BE2C (cell line): ENCODE results near the gene COBL.
"Not testable (repeated sequence)": the region's sequence is repeated elsewhere in the genome, so short reads cannot be mapped to it uniquely, and the experiment has no call there.

Experiments
- DNase-seq: peaks from one replicate; pipeline ENCODE4 v3.0.0-alpha.2; 2020
- H3K27me3 ChIP-seq: fragments of 250-450 bp; sonication (Bioruptor Pico); 2 replicates; pipeline ENCODE4 v1.5.1; 2020; ENCODE audit warnings: mild to moderate bottlenecking
- H3K36me3 ChIP-seq: fragments of 250-450 bp; sonication (Bioruptor Pico); 2 replicates; pipeline ENCODE4 v1.5.1; 2020; ENCODE audit warnings: mild to moderate bottlenecking
- H3K4me1 ChIP-seq: fragments of 250-450 bp; sonication (Bioruptor Pico); 2 replicates; pipeline ENCODE4 v1.5.1; 2020
- H3K4me3 ChIP-seq: 2 replicates; pipeline ENCODE4 v1.5.1; 2011; ENCODE audit warnings: low read depth, low read length
- H3K9me3 ChIP-seq: fragments of 250-450 bp; sonication (Bioruptor Pico); 2 replicates; pipeline ENCODE4 v1.5.1; 2020
- CTCF ChIP-seq: IDR thresholded peaks from 2 replicates; pipeline ENCODE4 v1.5.1; 2012; ENCODE audit warnings: mild to moderate bottlenecking, low read depth, low read length

COBL gene

GRCh38 chr7:51213618-51214017, 103.0 kb downstream of the COBL start:
- DNase-seq: no peak
- H3K4me3 ChIP-seq: no peak overlapping the region
- no peak for TF ChIP-seq CTCF
- no peaks in the 10 kb centered on the region for H3K27me3 ChIP-seq
- no peaks in the 10 kb centered on the region for H3K4me1 ChIP-seq
- H3K36me3 ChIP-seq: no peaks in the 10 kb centered on the region
- H3K9me3 ChIP-seq: no peaks in the 10 kb centered on the region

- H3K4me3 ChIP-seq: no peak overlapping the region
- TF ChIP-seq CTCF: no peak
- no peaks in the 10 kb centered on the region for H3K9me3 ChIP-seq
- H3K36me3 ChIP-seq: no peaks in the 10 kb centered on the region
- H3K27me3 ChIP-seq: no peaks in the 10 kb centered on the region
- H3K4me1 ChIP-seq: no peaks in the 10 kb centered on the region
- no peak for DNase-seq
Measured at GRCh38 chr7:51210766-51211165, 105.8 kb downstream of the COBL start.

GRCh38 chr7:51209426-51209825, 107.2 kb downstream of the COBL start:
- no peak for TF ChIP-seq CTCF
- Histone ChIP-seq H3K36me3 (no peaks in the 10 kb centered on the region), H3K4me3 (no peak overlapping the region), H3K4me1 (no peaks in the 10 kb centered on the region), H3K27me3 (no peaks in the 10 kb centered on the region), H3K9me3 (no peaks in the 10 kb centered on the region)
- DNase-seq: no peak

- H3K4me3 ChIP-seq, H3K36me3 ChIP-seq, H3K4me1 ChIP-seq, DNase-seq, H3K9me3 ChIP-seq, H3K27me3 ChIP-seq: not testable (repeated sequence)
Measured at GRCh38 chr7:51208125-51208524, 108.5 kb downstream of the COBL start.

- Histone ChIP-seq H3K27me3 (no peaks in the 10 kb centered on the region), H3K9me3 (no peaks in the 10 kb centered on the region), H3K36me3 (no peaks in the 10 kb centered on the region), H3K4me3 (no peak overlapping the region), H3K4me1 (no peaks in the 10 kb centered on the region)
- no peak for TF ChIP-seq CTCF
- DNase-seq: no peak
Measured at GRCh38 chr7:51198654-51199053, 118.0 kb downstream of the COBL start.

- Histone ChIP-seq H3K4me1 (no peaks in the 10 kb centered on the region), H3K36me3 (no peaks in the 10 kb centered on the region), H3K4me3 (no peak overlapping the region), H3K27me3 (no peaks in the 10 kb centered on the region), H3K9me3 (no peaks in the 10 kb centered on the region)
- DNase-seq: no peak
- no peak for TF ChIP-seq CTCF
Measured at GRCh38 chr7:51190969-51191368, 125.6 kb downstream of the COBL start.

- H3K4me3 ChIP-seq: no peak overlapping the region
- no peak for DNase-seq
- H3K36me3 ChIP-seq: no peaks in the 10 kb centered on the region
- H3K27me3 ChIP-seq: 0 out of 2 replicates have a peak, but pooled peaks cover 4% of the 10 kb centered on the region
- TF ChIP-seq CTCF: no peak
- H3K9me3 ChIP-seq: no peaks in the 10 kb centered on the region
- H3K4me1 ChIP-seq: no peaks in the 10 kb centered on the region
Measured at GRCh38 chr7:51189777-51190176, 126.8 kb downstream of the COBL start.
